Measurements from ENCODE around the gene YARS1. TPM values are rescaled to one million over a fixed set of nuclear protein-coding genes. Genes with fewer than 3 reads are reported as not detected.

Gene YARS1
- total and polyA plus RNA-seq, 2 of the 13 experiments (the other 11 are each of a cell fraction or from before 2014, with no cell fraction given), result 50.1 to 113 TPM

- TF ChIP-seq, protein P1, sequence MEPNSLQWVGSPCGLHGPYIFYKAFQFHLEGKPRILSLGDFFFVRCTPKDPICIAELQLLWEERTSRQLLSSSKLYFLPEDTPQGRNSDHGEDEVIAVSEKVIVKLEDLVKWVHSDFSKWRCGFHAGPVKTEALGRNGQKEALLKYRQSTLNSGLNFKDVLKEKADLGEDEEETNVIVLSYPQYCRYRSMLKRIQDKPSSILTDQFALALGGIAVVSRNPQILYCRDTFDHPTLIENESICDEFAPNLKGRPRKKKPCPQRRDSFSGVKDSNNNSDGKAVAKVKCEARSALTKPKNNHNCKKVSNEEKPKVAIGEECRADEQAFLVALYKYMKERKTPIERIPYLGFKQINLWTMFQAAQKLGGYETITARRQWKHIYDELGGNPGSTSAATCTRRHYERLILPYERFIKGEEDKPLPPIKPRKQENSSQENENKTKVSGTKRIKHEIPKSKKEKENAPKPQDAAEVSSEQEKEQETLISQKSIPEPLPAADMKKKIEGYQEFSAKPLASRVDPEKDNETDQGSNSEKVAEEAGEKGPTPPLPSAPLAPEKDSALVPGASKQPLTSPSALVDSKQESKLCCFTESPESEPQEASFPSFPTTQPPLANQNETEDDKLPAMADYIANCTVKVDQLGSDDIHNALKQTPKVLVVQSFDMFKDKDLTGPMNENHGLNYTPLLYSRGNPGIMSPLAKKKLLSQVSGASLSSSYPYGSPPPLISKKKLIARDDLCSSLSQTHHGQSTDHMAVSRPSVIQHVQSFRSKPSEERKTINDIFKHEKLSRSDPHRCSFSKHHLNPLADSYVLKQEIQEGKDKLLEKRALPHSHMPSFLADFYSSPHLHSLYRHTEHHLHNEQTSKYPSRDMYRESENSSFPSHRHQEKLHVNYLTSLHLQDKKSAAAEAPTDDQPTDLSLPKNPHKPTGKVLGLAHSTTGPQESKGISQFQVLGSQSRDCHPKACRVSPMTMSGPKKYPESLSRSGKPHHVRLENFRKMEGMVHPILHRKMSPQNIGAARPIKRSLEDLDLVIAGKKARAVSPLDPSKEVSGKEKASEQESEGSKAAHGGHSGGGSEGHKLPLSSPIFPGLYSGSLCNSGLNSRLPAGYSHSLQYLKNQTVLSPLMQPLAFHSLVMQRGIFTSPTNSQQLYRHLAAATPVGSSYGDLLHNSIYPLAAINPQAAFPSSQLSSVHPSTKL (CRISPR knock-in tag; IDR thresholded peaks at IDR 0.05), result peak; percentile 72
- peak; percentile 81; the same call in 1 of the 2 replicates for TF ChIP-seq NRL (CRISPR knock-in tag; IDR thresholded peaks at IDR 0.05; ENCODE audit: borderline replicate concordance)
- peak; percentile 64; the same call in 1 of the 2 replicates for TF ChIP-seq KDM5B (CRISPR knock-in tag; IDR thresholded peaks at IDR 0.05; ENCODE audit: borderline replicate concordance)
- TF ChIP-seq, protein P2, sequence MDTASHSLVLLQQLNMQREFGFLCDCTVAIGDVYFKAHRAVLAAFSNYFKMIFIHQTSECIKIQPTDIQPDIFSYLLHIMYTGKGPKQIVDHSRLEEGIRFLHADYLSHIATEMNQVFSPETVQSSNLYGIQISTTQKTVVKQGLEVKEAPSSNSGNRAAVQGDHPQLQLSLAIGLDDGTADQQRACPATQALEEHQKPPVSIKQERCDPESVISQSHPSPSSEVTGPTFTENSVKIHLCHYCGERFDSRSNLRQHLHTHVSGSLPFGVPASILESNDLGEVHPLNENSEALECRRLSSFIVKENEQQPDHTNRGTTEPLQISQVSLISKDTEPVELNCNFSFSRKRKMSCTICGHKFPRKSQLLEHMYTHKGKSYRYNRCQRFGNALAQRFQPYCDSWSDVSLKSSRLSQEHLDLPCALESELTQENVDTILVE (CRISPR knock-in tag; IDR thresholded peaks at IDR 0.05), result peak; percentile 63; the same call in 1 of the 2 replicates
- peak; percentile 84 for TF ChIP-seq NCOA2 (CRISPR knock-in tag; IDR thresholded peaks at IDR 0.05)
- peak; percentile 31 for TF ChIP-seq YY1 (IDR thresholded peaks at IDR 0.05; ENCODE audit: insufficient read depth, insufficient replicate concordance, low read depth, low read length)
- TF ChIP-seq ZNF691 (CRISPR knock-in tag; IDR thresholded peaks at IDR 0.05; ENCODE audit: borderline replicate concordance, low read depth), result peak; percentile 91
- 0 out of 2 replicates have a peak, but pooled peaks have one; percentile 81 for TF ChIP-seq ZNF34 (CRISPR knock-in tag; IDR thresholded peaks at IDR 0.05; ENCODE audit: borderline replicate concordance)
- TF ChIP-seq ZNF12 (CRISPR knock-in tag; IDR thresholded peaks at IDR 0.05), result no peak; the same call in 1 of the 2 replicates
- TF ChIP-seq, protein P3, sequence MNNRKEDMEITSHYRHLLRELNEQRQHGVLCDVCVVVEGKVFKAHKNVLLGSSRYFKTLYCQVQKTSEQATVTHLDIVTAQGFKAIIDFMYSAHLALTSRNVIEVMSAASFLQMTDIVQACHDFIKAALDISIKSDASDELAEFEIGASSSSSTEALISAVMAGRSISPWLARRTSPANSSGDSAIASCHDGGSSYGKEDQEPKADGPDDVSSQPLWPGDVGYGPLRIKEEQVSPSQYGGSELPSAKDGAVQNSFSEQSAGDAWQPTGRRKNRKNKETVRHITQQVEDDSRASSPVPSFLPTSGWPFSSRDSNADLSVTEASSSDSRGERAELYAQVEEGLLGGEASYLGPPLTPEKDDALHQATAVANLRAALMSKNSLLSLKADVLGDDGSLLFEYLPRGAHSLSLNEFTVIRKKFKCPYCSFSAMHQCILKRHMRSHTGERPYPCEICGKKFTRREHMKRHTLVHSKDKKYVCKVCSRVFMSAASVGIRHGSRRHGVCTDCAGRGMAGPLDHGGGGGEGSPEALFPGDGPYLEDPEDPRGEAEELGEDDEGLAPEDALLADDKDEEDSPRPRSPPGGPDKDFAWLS (CRISPR knock-in tag; IDR thresholded peaks at IDR 0.05; ENCODE audit: borderline replicate concordance), result 0 out of 2 replicates have a peak, but pooled peaks have one; percentile 59
- TF ChIP-seq PHF20 (CRISPR knock-in tag; IDR thresholded peaks at IDR 0.05), result peak; percentile 86
- TF ChIP-seq, protein P4, sequence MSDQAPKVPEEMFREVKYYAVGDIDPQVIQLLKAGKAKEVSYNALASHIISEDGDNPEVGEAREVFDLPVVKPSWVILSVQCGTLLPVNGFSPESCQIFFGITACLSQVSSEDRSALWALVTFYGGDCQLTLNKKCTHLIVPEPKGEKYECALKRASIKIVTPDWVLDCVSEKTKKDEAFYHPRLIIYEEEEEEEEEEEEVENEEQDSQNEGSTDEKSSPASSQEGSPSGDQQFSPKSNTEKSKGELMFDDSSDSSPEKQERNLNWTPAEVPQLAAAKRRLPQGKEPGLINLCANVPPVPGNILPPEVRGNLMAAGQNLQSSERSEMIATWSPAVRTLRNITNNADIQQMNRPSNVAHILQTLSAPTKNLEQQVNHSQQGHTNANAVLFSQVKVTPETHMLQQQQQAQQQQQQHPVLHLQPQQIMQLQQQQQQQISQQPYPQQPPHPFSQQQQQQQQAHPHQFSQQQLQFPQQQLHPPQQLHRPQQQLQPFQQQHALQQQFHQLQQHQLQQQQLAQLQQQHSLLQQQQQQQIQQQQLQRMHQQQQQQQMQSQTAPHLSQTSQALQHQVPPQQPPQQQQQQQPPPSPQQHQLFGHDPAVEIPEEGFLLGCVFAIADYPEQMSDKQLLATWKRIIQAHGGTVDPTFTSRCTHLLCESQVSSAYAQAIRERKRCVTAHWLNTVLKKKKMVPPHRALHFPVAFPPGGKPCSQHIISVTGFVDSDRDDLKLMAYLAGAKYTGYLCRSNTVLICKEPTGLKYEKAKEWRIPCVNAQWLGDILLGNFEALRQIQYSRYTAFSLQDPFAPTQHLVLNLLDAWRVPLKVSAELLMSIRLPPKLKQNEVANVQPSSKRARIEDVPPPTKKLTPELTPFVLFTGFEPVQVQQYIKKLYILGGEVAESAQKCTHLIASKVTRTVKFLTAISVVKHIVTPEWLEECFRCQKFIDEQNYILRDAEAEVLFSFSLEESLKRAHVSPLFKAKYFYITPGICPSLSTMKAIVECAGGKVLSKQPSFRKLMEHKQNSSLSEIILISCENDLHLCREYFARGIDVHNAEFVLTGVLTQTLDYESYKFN (CRISPR knock-in tag; conservative IDR thresholded peaks at IDR 0.05), result peak; percentile 89
Measured at GRCh38 chr1:32736812-32737791, 80.1 kb downstream of the YARS1 start (continued).

All from HepG2 (cell line).